ENCODE data around the gene ATF1. TPM values are rescaled to one million over a fixed set of nuclear protein-coding genes. Genes with fewer than 3 reads are reported as not detected.

ATF1 gene
- total RNA-seq, 6 experiments from 2014 or later, result 33.6 to 37.7 (median 34.4) TPM

DNA sequence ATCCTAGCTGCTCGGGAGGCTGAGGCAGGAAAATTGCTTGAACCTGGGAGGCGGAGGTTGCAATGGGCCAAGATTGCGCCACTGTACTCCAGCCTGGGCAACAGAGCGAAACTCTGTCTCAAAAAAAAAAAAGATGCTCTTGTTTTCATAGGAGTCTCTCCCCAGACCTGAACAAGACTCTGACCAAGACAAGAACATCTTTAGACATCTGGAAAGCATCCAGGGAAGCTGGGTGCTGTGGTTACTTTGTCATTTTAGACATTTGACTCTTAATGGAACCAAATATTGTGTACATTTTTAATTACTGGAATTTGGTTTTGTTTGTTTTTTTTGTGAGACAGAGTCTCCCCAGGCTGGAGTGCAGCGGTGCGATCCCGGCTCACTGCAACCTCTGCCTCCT, 21.1 kb upstream of the ATF1 start:
- TF ChIP-seq, protein P1, sequence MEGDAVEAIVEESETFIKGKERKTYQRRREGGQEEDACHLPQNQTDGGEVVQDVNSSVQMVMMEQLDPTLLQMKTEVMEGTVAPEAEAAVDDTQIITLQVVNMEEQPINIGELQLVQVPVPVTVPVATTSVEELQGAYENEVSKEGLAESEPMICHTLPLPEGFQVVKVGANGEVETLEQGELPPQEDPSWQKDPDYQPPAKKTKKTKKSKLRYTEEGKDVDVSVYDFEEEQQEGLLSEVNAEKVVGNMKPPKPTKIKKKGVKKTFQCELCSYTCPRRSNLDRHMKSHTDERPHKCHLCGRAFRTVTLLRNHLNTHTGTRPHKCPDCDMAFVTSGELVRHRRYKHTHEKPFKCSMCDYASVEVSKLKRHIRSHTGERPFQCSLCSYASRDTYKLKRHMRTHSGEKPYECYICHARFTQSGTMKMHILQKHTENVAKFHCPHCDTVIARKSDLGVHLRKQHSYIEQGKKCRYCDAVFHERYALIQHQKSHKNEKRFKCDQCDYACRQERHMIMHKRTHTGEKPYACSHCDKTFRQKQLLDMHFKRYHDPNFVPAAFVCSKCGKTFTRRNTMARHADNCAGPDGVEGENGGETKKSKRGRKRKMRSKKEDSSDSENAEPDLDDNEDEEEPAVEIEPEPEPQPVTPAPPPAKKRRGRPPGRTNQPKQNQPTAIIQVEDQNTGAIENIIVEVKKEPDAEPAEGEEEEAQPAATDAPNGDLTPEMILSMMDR (IDR thresholded peaks at IDR 0.05), result no peak
- Mint-ChIP-seq H3K4me3 (no peak overlapping the region), H3K27me3 (ENCODE audit: insufficient read depth) (no peaks in the 10 kb centered on the region), H3K4me1 (ENCODE audit: low read depth) (peaks cover 18% of the 10 kb centered on the region), H3K9me3 (no peaks in the 10 kb centered on the region), H3K27ac (no peak overlapping the region), H3K36me3 (ENCODE audit: low read depth) (peaks cover 44% of the 10 kb centered on the region)
- no peak for DNase-seq

DNA sequence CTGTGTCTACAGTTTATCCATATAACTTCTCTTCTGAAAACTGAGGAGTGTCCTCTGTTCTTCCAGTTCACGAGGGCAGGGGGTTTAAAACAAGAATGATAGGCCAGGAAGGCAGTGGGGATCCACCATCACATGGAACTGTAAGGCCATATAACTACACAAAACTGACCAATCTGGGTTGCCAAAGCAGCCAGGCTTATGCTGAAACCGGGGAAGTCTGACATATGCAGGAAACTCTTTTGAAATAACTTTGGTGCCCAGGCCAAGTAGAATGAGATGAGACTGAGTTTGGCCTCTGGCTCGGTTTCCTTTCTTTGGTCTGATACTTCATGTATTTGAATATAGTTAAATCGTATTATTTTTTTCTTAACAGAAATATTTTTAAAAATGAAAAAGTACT, 18.0 kb upstream of the ATF1 start:
- Mint-ChIP-seq H3K27ac (no peak overlapping the region), H3K4me1 (ENCODE audit: low read depth) (peaks cover 1% of the 10 kb centered on the region; the same call in 1 of the 2 replicates), H3K36me3 (ENCODE audit: low read depth) (peaks cover 33% of the 10 kb centered on the region), H3K27me3 (ENCODE audit: insufficient read depth) (no peaks in the 10 kb centered on the region), H3K9me3 (no peaks in the 10 kb centered on the region), H3K4me3 (no peak overlapping the region)
- DNase-seq, result no peak
- TF ChIP-seq, protein P1 (IDR thresholded peaks at IDR 0.05), result no peak

DNA sequence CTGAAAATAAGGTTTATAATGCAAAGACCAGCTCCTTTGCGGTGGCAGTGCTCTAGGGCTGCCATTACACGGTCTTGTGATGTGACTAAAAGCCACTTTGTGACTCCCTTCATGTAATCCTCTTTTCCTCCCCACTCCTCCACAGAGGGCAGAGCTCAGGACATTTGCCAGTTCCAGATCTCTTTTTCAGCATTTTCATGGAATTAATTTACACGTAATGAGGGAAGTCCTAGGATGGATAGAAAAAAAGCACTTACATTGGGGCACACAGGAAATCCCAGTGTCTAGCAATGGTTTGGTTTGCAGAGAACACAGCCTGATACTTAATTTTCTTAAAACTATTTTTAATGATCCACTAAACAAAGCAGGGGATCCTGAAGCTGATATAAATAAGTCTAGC, 17.5 kb upstream of the ATF1 start:
- Mint-ChIP-seq H3K27me3 (ENCODE audit: insufficient read depth) (no peaks in the 10 kb centered on the region; the same call in 1 of the 2 replicates), H3K27ac (no peak overlapping the region), H3K4me1 (ENCODE audit: low read depth) (peaks cover 3% of the 10 kb centered on the region; the same call in 1 of the 2 replicates), H3K36me3 (ENCODE audit: low read depth) (peaks cover 28% of the 10 kb centered on the region), H3K9me3 (no peaks in the 10 kb centered on the region), H3K4me3 (no peak overlapping the region)
- DNase-seq, result no peak
- TF ChIP-seq, protein P1 (IDR thresholded peaks at IDR 0.05), result no peak

DNA sequence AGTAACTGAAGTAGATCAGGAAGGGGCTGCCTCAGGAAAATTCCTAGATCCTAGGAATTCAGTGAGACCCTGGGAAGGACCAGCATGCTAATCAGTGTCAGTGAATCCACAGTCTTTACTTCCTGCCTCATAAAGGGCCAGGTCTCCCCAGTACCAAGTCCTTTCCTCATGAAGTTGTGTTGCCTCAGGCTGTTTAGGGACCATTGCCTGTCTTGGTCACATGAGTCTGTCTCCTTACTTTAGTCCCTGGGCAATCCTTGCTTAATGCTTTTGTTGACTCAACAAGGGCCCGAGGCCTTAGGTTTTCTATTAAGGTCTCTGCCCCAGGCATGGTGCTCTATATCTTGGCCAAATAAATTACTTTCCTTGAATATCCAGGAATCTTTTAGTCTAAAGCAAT, 16.1 kb upstream of the ATF1 start:
- Mint-ChIP-seq H3K27me3 (ENCODE audit: insufficient read depth) (no peaks in the 10 kb centered on the region; the same call in none of the 2 replicates), H3K27ac (no peak overlapping the region), H3K4me1 (ENCODE audit: low read depth) (peaks cover 17% of the 10 kb centered on the region), H3K4me3 (no peak overlapping the region), H3K36me3 (ENCODE audit: low read depth) (peaks cover 22% of the 10 kb centered on the region), H3K9me3 (no peaks in the 10 kb centered on the region)
- no peak for DNase-seq
- TF ChIP-seq, protein P1 (IDR thresholded peaks at IDR 0.05), result no peak

DNA sequence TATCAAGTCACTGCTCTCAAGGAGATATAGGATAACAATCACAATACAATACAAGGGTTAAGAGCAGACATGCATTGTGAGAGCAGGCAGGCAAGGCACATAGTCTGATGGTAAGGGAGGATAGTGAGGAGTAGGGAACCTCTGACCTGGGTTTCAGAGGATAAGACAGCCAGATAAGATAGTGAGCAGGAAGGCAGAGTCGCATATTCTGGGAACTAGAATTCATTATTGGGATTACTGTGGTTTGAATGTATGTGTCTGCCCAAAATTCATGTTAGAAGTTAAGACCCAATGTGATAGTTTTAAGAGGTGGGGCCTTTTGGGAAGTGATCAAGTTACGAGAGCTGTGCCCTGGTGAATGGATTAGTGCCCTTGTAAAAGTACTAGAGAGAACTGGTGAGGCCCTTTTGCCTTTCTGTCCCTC, 14.4 kb upstream of the ATF1 start:
- no peak overlapping the region for H3K4me3 Mint-ChIP-seq
- H3K9me3 Mint-ChIP-seq, result no peaks in the 10 kb centered on the region
- peaks cover 17% of the 10 kb centered on the region for H3K4me1 Mint-ChIP-seq (ENCODE audit: low read depth)
- no peaks in the 10 kb centered on the region; the same call in none of the 2 replicates for H3K27me3 Mint-ChIP-seq (ENCODE audit: insufficient read depth)
- TF ChIP-seq, protein P1 (IDR thresholded peaks at IDR 0.05), result no peak
- DNase-seq, result no peak
- peaks cover 16% of the 10 kb centered on the region for H3K36me3 Mint-ChIP-seq (ENCODE audit: low read depth)
- no peak overlapping the region for H3K27ac Mint-ChIP-seq

DNA sequence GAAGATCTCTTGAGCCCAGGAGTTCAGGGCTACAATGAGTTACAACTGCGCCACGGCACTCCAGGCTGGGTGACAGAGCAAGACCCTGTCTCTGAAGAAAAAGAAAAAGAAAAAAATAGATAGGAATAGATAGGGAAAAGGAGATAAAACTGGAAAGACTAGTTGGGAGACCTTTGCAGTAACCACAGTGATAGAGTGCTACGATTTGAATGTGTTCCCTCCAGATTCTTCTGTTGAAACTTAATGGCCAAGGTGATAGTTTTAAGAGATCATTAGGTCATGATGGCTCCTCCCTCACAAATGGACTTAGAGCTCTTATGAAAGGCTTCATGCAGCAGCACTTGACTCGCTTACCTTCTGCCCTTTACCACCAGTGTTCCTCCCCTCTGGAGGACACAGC, 13.5 kb upstream of the ATF1 start:
- no peak overlapping the region; the same call in 1 of the 2 replicates for H3K27ac Mint-ChIP-seq
- no peak overlapping the region for H3K4me3 Mint-ChIP-seq
- peaks cover 17% of the 10 kb centered on the region for H3K4me1 Mint-ChIP-seq (ENCODE audit: low read depth)
- H3K9me3 Mint-ChIP-seq, result no peaks in the 10 kb centered on the region
- DNase-seq, result no peak
- no peaks in the 10 kb centered on the region; the same call in none of the 2 replicates for H3K27me3 Mint-ChIP-seq (ENCODE audit: insufficient read depth)
- TF ChIP-seq, protein P1 (IDR thresholded peaks at IDR 0.05), result no peak
- peaks cover 14% of the 10 kb centered on the region for H3K36me3 Mint-ChIP-seq (ENCODE audit: low read depth)
